ENCODE results near the gene PAPLN.

Gene PAPLN

DNA sequence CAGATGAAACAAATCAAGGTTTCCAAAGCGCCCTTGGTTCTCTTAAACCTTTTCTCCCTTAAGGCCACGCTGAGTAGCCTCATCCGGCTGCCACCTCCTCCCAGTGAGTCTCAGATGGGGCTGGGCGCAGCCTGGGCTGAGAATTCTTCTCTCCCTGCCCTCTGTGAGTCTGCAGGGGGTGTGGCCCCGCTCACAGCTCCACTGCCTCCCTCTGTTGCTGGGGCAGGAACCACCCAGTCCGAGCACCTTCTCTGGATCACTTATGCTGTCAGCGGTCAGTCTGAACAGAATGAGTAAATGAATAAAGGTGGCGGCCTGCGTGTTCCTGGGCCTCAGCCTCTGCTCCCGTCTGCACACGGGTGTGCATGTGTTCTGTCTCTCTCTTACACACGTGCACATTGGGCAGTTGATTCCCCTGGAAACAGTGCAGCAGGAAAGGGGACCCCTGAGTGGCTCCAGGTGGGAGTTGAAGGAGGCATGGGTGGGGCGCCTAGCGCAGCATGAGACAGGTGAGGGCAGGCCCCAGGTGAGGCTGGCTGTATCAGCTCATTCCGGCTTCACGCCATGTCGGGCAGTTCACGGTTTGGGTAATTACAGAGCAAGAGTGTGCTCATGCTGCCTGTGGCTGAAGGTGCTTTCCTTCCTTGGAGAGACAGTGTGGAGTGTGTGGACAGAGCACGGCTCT lies 4.3 kb downstream of the PAPLN start:
- Histone ChIP-seq H4K20me1 (ENCODE audit: insufficient read depth) (no peaks in the 10 kb centered on the region), H2AFZ (ENCODE audit: low read depth) (no peak overlapping the region), H3K27me3 (ENCODE audit: insufficient read depth, low read depth) (no peaks in the 10 kb centered on the region), H3K4me3 (IDR thresholded peaks at IDR 0.05; ENCODE audit: insufficient read depth, low read depth, low read length) (no peak overlapping the region), H3K27ac (no peak overlapping the region), H3K4me1 (ENCODE audit: low read depth, poor library complexity, severe bottlenecking) (no peaks in the 10 kb centered on the region), H3K36me3 (ENCODE audit: insufficient read depth) (no peaks in the 10 kb centered on the region), H3K9ac (no peak overlapping the region), H3K4me2 (no peak overlapping the region), H3K79me2 (ENCODE audit: insufficient read depth, low read depth) (no peaks in the 10 kb centered on the region)
- TF ChIP-seq, protein P1, sequence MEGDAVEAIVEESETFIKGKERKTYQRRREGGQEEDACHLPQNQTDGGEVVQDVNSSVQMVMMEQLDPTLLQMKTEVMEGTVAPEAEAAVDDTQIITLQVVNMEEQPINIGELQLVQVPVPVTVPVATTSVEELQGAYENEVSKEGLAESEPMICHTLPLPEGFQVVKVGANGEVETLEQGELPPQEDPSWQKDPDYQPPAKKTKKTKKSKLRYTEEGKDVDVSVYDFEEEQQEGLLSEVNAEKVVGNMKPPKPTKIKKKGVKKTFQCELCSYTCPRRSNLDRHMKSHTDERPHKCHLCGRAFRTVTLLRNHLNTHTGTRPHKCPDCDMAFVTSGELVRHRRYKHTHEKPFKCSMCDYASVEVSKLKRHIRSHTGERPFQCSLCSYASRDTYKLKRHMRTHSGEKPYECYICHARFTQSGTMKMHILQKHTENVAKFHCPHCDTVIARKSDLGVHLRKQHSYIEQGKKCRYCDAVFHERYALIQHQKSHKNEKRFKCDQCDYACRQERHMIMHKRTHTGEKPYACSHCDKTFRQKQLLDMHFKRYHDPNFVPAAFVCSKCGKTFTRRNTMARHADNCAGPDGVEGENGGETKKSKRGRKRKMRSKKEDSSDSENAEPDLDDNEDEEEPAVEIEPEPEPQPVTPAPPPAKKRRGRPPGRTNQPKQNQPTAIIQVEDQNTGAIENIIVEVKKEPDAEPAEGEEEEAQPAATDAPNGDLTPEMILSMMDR (conservative IDR thresholded peaks at IDR 0.05; ENCODE audit: low read depth, low read length): no peak

DNA sequence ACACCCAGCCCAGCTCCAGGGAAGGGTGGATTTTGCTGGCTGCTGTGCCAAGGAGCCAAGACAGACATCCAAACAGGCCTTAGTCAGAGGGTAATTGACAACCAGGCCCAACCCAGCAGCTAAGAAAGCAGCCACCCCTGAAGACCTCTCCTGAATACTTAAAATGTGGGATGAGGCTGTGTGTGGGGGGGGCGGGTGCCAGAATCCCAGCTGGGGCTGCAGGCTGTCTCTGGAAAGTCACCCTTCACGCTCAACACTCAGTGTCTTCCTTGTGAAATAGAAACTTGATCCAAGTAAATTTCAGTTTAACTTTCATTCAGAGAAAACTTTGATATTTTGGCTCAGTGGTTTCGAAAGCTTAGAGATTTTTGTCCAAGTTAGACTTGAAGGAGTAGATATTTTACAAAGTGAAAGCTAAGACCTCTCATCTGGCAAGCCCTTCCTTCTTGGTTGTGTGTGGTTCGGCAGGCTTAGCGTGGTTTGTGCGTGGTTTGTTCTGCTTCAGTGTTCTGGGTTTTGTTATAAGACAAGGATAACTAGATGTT lies 5.1 kb downstream of the PAPLN start:
- no peak overlapping the region for H3K4me3 ChIP-seq (IDR thresholded peaks at IDR 0.05; ENCODE audit: insufficient read depth, low read depth, low read length)
- H3K27me3 ChIP-seq (ENCODE audit: insufficient read depth, low read depth): no peaks in the 10 kb centered on the region
- TF ChIP-seq, protein P1 (conservative IDR thresholded peaks at IDR 0.05; ENCODE audit: low read depth, low read length): no peak
- H3K79me2 ChIP-seq (ENCODE audit: insufficient read depth, low read depth): no peaks in the 10 kb centered on the region
- H2AFZ ChIP-seq (ENCODE audit: low read depth): no peak overlapping the region
- H3K36me3 ChIP-seq (ENCODE audit: insufficient read depth): no peaks in the 10 kb centered on the region
- H3K9ac ChIP-seq: no peak overlapping the region
- H3K4me2 ChIP-seq: no peak overlapping the region
- no peaks in the 10 kb centered on the region for H3K4me1 ChIP-seq (ENCODE audit: low read depth, poor library complexity, severe bottlenecking)
- no peak overlapping the region for H3K27ac ChIP-seq
- no peaks in the 10 kb centered on the region for H4K20me1 ChIP-seq (ENCODE audit: insufficient read depth)

DNA sequence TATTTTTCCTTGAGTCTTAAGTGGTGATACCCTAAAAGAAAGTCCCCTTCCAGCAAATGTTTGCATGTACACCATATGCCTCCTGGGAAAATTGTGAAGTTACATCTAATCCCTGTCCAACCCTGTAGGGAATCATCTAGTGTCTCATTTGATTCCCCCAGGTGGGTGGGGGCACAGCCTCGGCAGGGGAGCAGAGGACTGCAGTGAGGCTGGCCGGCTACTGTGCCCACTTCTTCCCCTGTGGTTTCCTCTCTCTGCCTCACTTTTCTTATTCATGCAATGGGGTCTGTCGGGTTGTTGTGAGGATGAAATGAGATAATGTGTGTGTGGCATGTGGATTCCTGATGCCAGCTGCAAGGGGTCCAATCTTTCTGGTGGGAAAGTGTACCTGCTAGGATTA lies 6.0 kb downstream of the PAPLN start:
- H3K36me3 ChIP-seq (ENCODE audit: insufficient read depth): no peaks in the 10 kb centered on the region

DNA sequence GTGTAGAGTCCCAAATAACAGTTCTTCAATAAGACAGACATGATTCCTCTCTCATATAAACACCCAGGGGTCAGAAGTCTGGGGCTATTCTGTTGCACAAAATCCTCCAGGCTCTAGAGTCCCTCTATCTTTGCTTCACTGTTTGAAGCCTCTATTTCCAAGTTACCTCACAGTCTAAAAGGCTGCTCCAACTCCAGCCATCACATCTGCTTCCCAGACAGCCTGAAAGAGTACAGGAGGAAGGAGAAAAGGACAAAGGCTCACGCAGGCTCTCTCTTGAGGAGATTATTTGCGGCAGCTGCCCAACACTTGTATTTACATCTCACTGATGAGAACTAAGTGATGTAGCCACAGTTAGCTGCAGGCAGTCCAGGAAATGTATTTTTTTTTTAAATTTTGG lies 6.4 kb downstream of the PAPLN start:
- H2AFZ ChIP-seq (ENCODE audit: low read depth): no peak overlapping the region
- no peaks in the 10 kb centered on the region for H3K79me2 ChIP-seq (ENCODE audit: insufficient read depth, low read depth)
- no peak overlapping the region for H3K4me2 ChIP-seq
- no peak overlapping the region for H3K9ac ChIP-seq
- no peaks in the 10 kb centered on the region for H3K4me1 ChIP-seq (ENCODE audit: low read depth, poor library complexity, severe bottlenecking)
- H3K4me3 ChIP-seq (IDR thresholded peaks at IDR 0.05; ENCODE audit: insufficient read depth, low read depth, low read length): no peak overlapping the region
- H3K27me3 ChIP-seq (ENCODE audit: insufficient read depth, low read depth): no peaks in the 10 kb centered on the region
- H3K36me3 ChIP-seq (ENCODE audit: insufficient read depth): no peaks in the 10 kb centered on the region
- no peak overlapping the region for H3K27ac ChIP-seq
- TF ChIP-seq, protein P1 (conservative IDR thresholded peaks at IDR 0.05; ENCODE audit: low read depth, low read length): no peak
- no peaks in the 10 kb centered on the region for H4K20me1 ChIP-seq (ENCODE audit: insufficient read depth)

More for the DNA sequence above, 6.0 kb downstream of the PAPLN start:
- no peaks in the 10 kb centered on the region for H4K20me1 ChIP-seq (ENCODE audit: insufficient read depth)
- H3K27me3 ChIP-seq (ENCODE audit: insufficient read depth, low read depth): no peaks in the 10 kb centered on the region
- TF ChIP-seq, protein P1 (conservative IDR thresholded peaks at IDR 0.05; ENCODE audit: low read depth, low read length): no peak
- no peak overlapping the region for H3K9ac ChIP-seq
- H3K79me2 ChIP-seq (ENCODE audit: insufficient read depth, low read depth): no peaks in the 10 kb centered on the region
- H3K4me1 ChIP-seq (ENCODE audit: low read depth, poor library complexity, severe bottlenecking): no peaks in the 10 kb centered on the region
- H2AFZ ChIP-seq (ENCODE audit: low read depth): no peak overlapping the region
- H3K4me3 ChIP-seq (IDR thresholded peaks at IDR 0.05; ENCODE audit: insufficient read depth, low read depth, low read length): no peak overlapping the region
- H3K4me2 ChIP-seq: no peak overlapping the region
- H3K27ac ChIP-seq: no peak overlapping the region

Data from KMS-11 (cell line).